GM12878 (cell line): Measurements from ENCODE around the gene AKAP5. TPM values are rescaled to one million over a fixed set of nuclear protein-coding genes. Genes with fewer than 3 reads are reported as not detected.

Experiments
- CREM ChIP-seq: IDR thresholded peaks from 2 replicates; pipeline ENCODE4 v1.6.1; 2014; ENCODE audit warnings: antibody characterized with exemption, low read depth
- EP300 ChIP-seq, 2 experiments: fragments of 150-350 bp in 1 of 2; IDR thresholded peaks; 2 replicates each; pipeline ENCODE4 v1.6.1; 2011 to 2012; ENCODE audit warnings: low read depth in 2 of 2, low read length in 2 of 2, borderline replicate concordance in 1 of 2, improper control_type of control experiment in 1 of 2, inconsistent platforms in 1 of 2; ENCODE audit not compliant: control insufficient read depth in 1 of 2
- HCFC1 ChIP-seq: fragments of 150-350 bp; IDR thresholded peaks from 2 replicates; pipeline ENCODE4 v1.6.1; 2014; ENCODE audit warnings: low read length
- IKZF2 ChIP-seq, 2 experiments: fragments of 450-650 bp; IDR thresholded peaks; 2 replicates each; pipeline ENCODE4 v1.6.1; 2017; ENCODE audit warnings: mild to moderate bottlenecking in 2 of 2, moderate library complexity in 2 of 2
- NFYB ChIP-seq: IDR thresholded peaks from 2 replicates; pipeline ENCODE4 v1.6.1; 2011; ENCODE audit warnings: low read depth, mild to moderate bottlenecking, low read length, improper control_type of control experiment, moderate library complexity; ENCODE audit not compliant: insufficient read depth
- NRF1 ChIP-seq: conservative IDR thresholded peaks from 2 replicates; pipeline ENCODE4 v1.6.1; 2011; ENCODE audit warnings: mild to moderate bottlenecking, low read depth, low read length, improper control_type of control experiment
- POLR2A ChIP-seq: IDR thresholded peaks from 2 replicates; pipeline ENCODE4 v1.6.1; 2011; ENCODE audit warnings: low read depth, mild to moderate bottlenecking, low read length
- RBBP5 ChIP-seq: fragments of 200-600 bp; sonication (generic); conservative IDR thresholded peaks from 2 replicates; pipeline ENCODE4 v1.6.1; 2016
- SIN3A ChIP-seq: IDR thresholded peaks from 2 replicates; pipeline ENCODE4 v1.6.1; 2012; ENCODE audit warnings: low read depth, low read length, improper control_type of control experiment
- SMARCA5 ChIP-seq: fragments of 450-650 bp; IDR thresholded peaks from 2 replicates; pipeline ENCODE4 v1.6.1; 2017; ENCODE audit warnings: mild to moderate bottlenecking
- SUPT20H ChIP-seq: IDR thresholded peaks from 2 replicates; pipeline ENCODE4 v1.6.1; 2011; ENCODE audit warnings: low read depth, mild to moderate bottlenecking, low read length, moderate library complexity, borderline replicate concordance; ENCODE audit not compliant: control insufficient read depth
- ZNF274 ChIP-seq: IDR thresholded peaks from one replicate; pipeline ENCODE4 v1.8.0; 2011; ENCODE audit not compliant: insufficient read length, insufficient read depth
- ZNF384 ChIP-seq: IDR thresholded peaks from 2 replicates; pipeline ENCODE4 v1.6.1; 2012; ENCODE audit warnings: low read depth, mild to moderate bottlenecking, low read length, improper control_type of control experiment, borderline replicate concordance
- polyA plus RNA-seq, 11 experiments: library from polyadenylated mRNA; depleted of rRNA in 4 of 11; unstranded in 6 of 11; stranded (reverse) in 5 of 11; fragments of >200 nt; fragmentation: Nextera tagmentation in 4 of 11; fragmentation: Illumina TruSeq in 1 of 11; extraction: Ambion mirVana in 4 of 11; extraction: Trizol in 1 of 11; gene quantifications; 1 replicate in 1 of 11; 2 replicates in 10 of 11; pipeline versions ENCODE4 v1.2.1 to v1.2.3, GENCODE V29; 2011 to 2016; ENCODE audit warnings: inconsistent platforms in 2 of 11, missing spikeins in 2 of 11, low read depth in 1 of 11
- total RNA-seq, 4 experiments: library from RNA; depleted of rRNA in 3 of 4; stranded (reverse); fragments of >200 nt in 3 of 4; fragmentation: Illumina TruSeq in 1 of 4; extraction: Trizol in 1 of 4; gene quantifications; 2 replicates each; pipeline versions ENCODE4 v1.2.1 to v1.2.3, GENCODE V29; 2013 to 2021
- TF ChIP-seq, protein P1 (sequence below): fragments of 450-650 bp; IDR thresholded peaks from 2 replicates; pipeline ENCODE4 v1.6.1; 2017; ENCODE audit warnings: low read depth, mild to moderate bottlenecking, moderate library complexity
- TF ChIP-seq, protein P2 (sequence below): fragments of 450-650 bp; IDR thresholded peaks from 2 replicates; pipeline ENCODE4 v1.6.1; 2017; ENCODE audit warnings: mild to moderate bottlenecking, low read depth, inconsistent platforms; ENCODE audit not compliant: poor library complexity, severe bottlenecking
- TF ChIP-seq, protein P3 (sequence below): fragments of 150-350 bp; IDR thresholded peaks from 2 replicates; pipeline ENCODE4 v1.6.1; 2016; ENCODE audit warnings: low read depth, low read length
- TF ChIP-seq, protein P4 (sequence below), 3 experiments: IDR thresholded peaks in 2 of 3; conservative IDR thresholded peaks in 1 of 3; 2 replicates each; pipeline ENCODE4 v1.5.1; 2011; ENCODE audit warnings: low read depth in 3 of 3, low read length in 3 of 3, mild to moderate bottlenecking in 3 of 3, control low read depth in 2 of 3, moderate library complexity in 2 of 3, inconsistent platforms in 1 of 3, mixed read lengths in 1 of 3; ENCODE audit not compliant: control insufficient read depth in 2 of 3, insufficient read depth in 1 of 3; ENCODE audit errors: extremely low read depth in 1 of 3

The AKAP5 gene
- total and polyA plus RNA-seq, 10 of the 15 experiments (the other 5 are each of a cell fraction or from before 2014, with no cell fraction given) = 0.45 to 5.1 (median 1.7) TPM

DNA sequence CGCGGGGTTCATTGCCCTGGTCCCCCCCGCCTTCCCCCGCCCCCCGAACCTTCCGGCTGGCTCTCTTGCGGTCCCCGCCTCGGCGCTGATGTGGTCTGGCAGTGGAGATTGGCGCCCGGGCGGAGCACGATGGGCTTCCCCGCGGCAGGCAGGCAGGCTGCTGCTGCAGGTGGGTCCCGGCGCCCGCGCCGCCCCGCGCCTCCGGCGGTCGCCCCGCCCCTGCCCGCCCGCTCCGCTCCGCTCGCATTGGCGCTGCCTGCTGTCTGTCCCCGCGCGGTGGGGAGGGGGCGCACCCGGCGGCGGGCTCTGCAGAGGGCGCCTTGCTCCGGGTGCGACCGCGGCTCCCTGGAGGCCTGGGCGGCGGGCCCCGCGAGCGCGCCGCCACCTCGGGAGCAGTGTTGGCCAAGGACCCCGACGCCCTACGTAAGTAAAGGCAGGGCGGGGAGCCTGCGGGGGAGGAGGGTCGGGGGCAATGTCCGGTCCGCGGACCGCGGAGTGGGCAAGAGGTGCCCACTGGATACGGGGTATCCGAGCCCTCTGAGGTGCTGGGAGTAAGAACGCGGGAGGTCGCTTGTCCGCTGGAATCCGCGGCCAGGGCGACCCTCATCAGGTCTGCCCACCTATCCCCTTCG lies at the start of gene AKAP5 (continued):
- TF ChIP-seq, protein P1, sequence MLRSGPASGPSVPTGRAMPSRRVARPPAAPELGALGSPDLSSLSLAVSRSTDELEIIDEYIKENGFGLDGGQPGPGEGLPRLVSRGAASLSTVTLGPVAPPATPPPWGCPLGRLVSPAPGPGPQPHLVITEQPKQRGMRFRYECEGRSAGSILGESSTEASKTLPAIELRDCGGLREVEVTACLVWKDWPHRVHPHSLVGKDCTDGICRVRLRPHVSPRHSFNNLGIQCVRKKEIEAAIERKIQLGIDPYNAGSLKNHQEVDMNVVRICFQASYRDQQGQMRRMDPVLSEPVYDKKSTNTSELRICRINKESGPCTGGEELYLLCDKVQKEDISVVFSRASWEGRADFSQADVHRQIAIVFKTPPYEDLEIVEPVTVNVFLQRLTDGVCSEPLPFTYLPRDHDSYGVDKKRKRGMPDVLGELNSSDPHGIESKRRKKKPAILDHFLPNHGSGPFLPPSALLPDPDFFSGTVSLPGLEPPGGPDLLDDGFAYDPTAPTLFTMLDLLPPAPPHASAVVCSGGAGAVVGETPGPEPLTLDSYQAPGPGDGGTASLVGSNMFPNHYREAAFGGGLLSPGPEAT = no peak
- no peak for TF ChIP-seq ZNF274
- no peak for TF ChIP-seq RBBP5
- TF ChIP-seq SMARCA5 = 0 out of 2 replicates have a peak, but pooled peaks have one; percentile 29
- 0 out of 2 replicates have a peak, but pooled peaks have one; percentile 41 for TF ChIP-seq SIN3A
- TF ChIP-seq, protein P2, sequence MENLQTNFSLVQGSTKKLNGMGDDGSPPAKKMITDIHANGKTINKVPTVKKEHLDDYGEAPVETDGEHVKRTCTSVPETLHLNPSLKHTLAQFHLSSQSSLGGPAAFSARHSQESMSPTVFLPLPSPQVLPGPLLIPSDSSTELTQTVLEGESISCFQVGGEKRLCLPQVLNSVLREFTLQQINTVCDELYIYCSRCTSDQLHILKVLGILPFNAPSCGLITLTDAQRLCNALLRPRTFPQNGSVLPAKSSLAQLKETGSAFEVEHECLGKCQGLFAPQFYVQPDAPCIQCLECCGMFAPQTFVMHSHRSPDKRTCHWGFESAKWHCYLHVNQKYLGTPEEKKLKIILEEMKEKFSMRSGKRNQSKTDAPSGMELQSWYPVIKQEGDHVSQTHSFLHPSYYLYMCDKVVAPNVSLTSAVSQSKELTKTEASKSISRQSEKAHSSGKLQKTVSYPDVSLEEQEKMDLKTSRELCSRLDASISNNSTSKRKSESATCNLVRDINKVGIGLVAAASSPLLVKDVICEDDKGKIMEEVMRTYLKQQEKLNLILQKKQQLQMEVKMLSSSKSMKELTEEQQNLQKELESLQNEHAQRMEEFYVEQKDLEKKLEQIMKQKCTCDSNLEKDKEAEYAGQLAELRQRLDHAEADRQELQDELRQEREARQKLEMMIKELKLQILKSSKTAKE = no peak
- no peak for TF ChIP-seq ZNF384
- TF ChIP-seq, protein P3, sequence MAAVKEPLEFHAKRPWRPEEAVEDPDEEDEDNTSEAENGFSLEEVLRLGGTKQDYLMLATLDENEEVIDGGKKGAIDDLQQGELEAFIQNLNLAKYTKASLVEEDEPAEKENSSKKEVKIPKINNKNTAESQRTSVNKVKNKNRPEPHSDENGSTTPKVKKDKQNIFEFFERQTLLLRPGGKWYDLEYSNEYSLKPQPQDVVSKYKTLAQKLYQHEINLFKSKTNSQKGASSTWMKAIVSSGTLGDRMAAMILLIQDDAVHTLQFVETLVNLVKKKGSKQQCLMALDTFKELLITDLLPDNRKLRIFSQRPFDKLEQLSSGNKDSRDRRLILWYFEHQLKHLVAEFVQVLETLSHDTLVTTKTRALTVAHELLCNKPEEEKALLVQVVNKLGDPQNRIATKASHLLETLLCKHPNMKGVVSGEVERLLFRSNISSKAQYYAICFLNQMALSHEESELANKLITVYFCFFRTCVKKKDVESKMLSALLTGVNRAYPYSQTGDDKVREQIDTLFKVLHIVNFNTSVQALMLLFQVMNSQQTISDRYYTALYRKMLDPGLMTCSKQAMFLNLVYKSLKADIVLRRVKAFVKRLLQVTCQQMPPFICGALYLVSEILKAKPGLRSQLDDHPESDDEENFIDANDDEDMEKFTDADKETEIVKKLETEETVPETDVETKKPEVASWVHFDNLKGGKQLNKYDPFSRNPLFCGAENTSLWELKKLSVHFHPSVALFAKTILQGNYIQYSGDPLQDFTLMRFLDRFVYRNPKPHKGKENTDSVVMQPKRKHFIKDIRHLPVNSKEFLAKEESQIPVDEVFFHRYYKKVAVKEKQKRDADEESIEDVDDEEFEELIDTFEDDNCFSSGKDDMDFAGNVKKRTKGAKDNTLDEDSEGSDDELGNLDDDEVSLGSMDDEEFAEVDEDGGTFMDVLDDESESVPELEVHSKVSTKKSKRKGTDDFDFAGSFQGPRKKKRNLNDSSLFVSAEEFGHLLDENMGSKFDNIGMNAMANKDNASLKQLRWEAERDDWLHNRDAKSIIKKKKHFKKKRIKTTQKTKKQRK = no peak
- TF ChIP-seq POLR2A = peak; percentile 75
- TF ChIP-seq NRF1 = no peak
- TF ChIP-seq NFYB = peak; percentile 83; the same call in 1 of the 2 replicates
- no peak for TF ChIP-seq CREM
- TF ChIP-seq EP300 (IDR thresholded peaks at IDR 0.05; ENCODE audit: borderline replicate concordance in 1 of 2, control insufficient read depth in 1 of 2, low read depth in 2 of 2, low read length in 2 of 2) = no peak
- TF ChIP-seq IKZF2 (IDR thresholded peaks at IDR 0.05) = no peak
- no peak for TF ChIP-seq SUPT20H
- TF ChIP-seq, protein P4, sequence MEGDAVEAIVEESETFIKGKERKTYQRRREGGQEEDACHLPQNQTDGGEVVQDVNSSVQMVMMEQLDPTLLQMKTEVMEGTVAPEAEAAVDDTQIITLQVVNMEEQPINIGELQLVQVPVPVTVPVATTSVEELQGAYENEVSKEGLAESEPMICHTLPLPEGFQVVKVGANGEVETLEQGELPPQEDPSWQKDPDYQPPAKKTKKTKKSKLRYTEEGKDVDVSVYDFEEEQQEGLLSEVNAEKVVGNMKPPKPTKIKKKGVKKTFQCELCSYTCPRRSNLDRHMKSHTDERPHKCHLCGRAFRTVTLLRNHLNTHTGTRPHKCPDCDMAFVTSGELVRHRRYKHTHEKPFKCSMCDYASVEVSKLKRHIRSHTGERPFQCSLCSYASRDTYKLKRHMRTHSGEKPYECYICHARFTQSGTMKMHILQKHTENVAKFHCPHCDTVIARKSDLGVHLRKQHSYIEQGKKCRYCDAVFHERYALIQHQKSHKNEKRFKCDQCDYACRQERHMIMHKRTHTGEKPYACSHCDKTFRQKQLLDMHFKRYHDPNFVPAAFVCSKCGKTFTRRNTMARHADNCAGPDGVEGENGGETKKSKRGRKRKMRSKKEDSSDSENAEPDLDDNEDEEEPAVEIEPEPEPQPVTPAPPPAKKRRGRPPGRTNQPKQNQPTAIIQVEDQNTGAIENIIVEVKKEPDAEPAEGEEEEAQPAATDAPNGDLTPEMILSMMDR (IDR thresholded peaks at IDR 0.05 in 2 of 3, conservative IDR thresholded peaks at IDR 0.05 in 1 of 3; ENCODE audit: control insufficient read depth in 2 of 3, extremely low read depth in 1 of 3, insufficient read depth in 1 of 3, low read depth in 3 of 3, low read length in 3 of 3) = 0 out of 6 replicates have a peak, but pooled peaks of 1 of the 3 experiments have one; percentile 4
- TF ChIP-seq HCFC1 = no peak
